ENCODE measurements around the gene LRCOL1.
A peak's percentile ranks its signal among the peaks of the same experiment; 100 is the strongest.

GRCh38 chr12:132617822-132618682, 7.7 kb upstream of the LRCOL1 start:
- no peak for TF ChIP-seq CTCF (IDR thresholded peaks at IDR 0.05)
- TF ChIP-seq MAX (CRISPR knock-in tag; IDR thresholded peaks at IDR 0.05): peak; percentile 75; the same call in 1 of the 2 replicates
- no peak for TF ChIP-seq CDX4 (CRISPR knock-in tag; IDR thresholded peaks at IDR 0.05; ENCODE audit: borderline replicate concordance)
- no peak for TF ChIP-seq TP53 (CRISPR knock-in tag; IDR thresholded peaks at IDR 0.05)
- 0 out of 2 replicates have a peak, but pooled peaks have one; percentile 28 for TF ChIP-seq SP1 (CRISPR knock-in tag; conservative IDR thresholded peaks at IDR 0.05)
- TF ChIP-seq CREM (CRISPR knock-in tag; IDR thresholded peaks at IDR 0.05): no peak
- no peak for TF ChIP-seq ATF2 (CRISPR knock-in tag; IDR thresholded peaks at IDR 0.05; ENCODE audit: borderline replicate concordance, low read depth)
